ENCODE data around the gene SPTBN4. TPM values are rescaled to one million over a fixed set of nuclear protein-coding genes. Genes with fewer than 3 reads are reported as not detected.

The SPTBN4 gene
- total RNA-seq, 1 experiment from 2014 or later = 0.48 TPM

DNA sequence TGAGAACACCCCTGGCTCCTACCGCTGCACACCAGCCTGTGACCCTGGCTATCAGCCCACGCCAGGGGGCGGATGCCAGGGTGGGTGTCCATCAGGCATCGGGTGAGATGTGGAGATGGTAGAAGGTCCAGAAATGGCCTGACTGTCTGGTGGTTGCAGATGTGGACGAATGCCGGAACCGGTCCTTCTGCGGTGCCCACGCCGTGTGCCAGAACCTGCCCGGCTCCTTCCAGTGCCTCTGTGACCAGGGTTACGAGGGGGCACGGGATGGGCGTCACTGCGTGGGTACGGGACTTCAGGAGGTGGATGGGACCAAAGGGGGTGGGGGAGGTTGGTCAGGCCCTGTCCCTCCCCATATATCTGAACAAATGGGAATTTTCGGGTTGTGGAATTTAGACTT lies 150.1 kb downstream of the SPTBN4 start:
- POLR2A ChIA-PET (ENCODE audit: unreplicated experiment) = no interaction called here
- no peak overlapping the region for H3K4me3 ChIP-seq

DNA sequence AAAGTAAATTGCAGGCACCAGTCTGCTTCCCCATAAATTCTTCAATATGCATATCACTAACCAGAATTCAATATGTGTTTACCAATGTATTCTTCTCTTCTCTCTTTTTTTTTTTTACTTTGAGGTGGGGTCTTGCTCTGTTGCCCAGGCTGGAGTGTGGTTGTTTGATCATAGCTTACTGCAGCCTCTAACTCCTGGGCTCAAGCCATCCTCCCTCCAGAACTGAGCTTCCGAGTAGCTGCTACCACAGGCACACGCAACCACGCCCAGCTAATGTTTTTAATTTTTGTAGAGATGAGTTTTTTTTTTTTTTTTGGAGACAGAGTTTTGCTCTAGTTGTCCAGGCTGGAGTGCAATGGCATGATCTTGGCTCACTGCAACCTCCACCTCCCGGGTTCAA lies 151.2 kb downstream of the SPTBN4 start:
- Histone ChIP-seq H3F3A (ENCODE audit: insufficient read depth, low read depth) (peaks cover 40% of the 10 kb centered on the region; the same call in 1 of the 2 replicates), H3K27ac (no peak overlapping the region), H4K20me1 (ENCODE audit: insufficient read depth) (no peaks in the 10 kb centered on the region), H3K27me3 (ENCODE audit: insufficient read depth, low read depth) (no peaks in the 10 kb centered on the region), H3K4me2 (no peak overlapping the region), H3K36me3 (ENCODE audit: low read depth) (peaks cover 9% of the 10 kb centered on the region), H3K79me2 (ENCODE audit: low read depth) (no peaks in the 10 kb centered on the region), H3K9me3 (ENCODE audit: insufficient read depth, low read depth) (no peaks in the 10 kb centered on the region), H2AFZ (no peak overlapping the region), H3K4me1 (replicated peaks; ENCODE audit: insufficient read depth) (peaks cover 14% of the 10 kb centered on the region), H3K9me2 (ENCODE audit: insufficient read depth) (no peaks in the 10 kb centered on the region), H3K4me3 (no peak overlapping the region)
- no TSS peak for BruUV-seq (replicated peaks)
- CTCF ChIA-PET = interaction anchor here (0.6 to 0.7 kb wide), 2 partner anchors 20 to 350 kb away, joined by 3 read pairs; no protein-coding TSS in a partner anchor
- POLR2A ChIA-PET (ENCODE audit: unreplicated experiment) = no interaction called here
- no peak for DNase-seq
- intact Hi-C loops (cut with micrococcal nuclease; ENCODE audit: unreplicated experiment) = no loop called here
- TF ChIP-seq, protein P1, sequence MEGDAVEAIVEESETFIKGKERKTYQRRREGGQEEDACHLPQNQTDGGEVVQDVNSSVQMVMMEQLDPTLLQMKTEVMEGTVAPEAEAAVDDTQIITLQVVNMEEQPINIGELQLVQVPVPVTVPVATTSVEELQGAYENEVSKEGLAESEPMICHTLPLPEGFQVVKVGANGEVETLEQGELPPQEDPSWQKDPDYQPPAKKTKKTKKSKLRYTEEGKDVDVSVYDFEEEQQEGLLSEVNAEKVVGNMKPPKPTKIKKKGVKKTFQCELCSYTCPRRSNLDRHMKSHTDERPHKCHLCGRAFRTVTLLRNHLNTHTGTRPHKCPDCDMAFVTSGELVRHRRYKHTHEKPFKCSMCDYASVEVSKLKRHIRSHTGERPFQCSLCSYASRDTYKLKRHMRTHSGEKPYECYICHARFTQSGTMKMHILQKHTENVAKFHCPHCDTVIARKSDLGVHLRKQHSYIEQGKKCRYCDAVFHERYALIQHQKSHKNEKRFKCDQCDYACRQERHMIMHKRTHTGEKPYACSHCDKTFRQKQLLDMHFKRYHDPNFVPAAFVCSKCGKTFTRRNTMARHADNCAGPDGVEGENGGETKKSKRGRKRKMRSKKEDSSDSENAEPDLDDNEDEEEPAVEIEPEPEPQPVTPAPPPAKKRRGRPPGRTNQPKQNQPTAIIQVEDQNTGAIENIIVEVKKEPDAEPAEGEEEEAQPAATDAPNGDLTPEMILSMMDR (conservative IDR thresholded peaks at IDR 0.05) = no peak
- no peak for TF ChIP-seq EZH2 (IDR thresholded peaks at IDR 0.05; ENCODE audit: low read depth)

More for the DNA sequence above, 150.1 kb downstream of the SPTBN4 start:
- TF ChIP-seq EZH2 (IDR thresholded peaks at IDR 0.05; ENCODE audit: low read depth) = no peak
- TF ChIP-seq, protein P1 (conservative IDR thresholded peaks at IDR 0.05) = no peak
- no peak for DNase-seq
- no peak overlapping the region for H3K4me2 ChIP-seq
- intact Hi-C loops (cut with micrococcal nuclease; ENCODE audit: unreplicated experiment) = no loop called here
- H3K9me3 ChIP-seq (ENCODE audit: insufficient read depth, low read depth) = no peaks in the 10 kb centered on the region
- H4K20me1 ChIP-seq (ENCODE audit: insufficient read depth) = no peaks in the 10 kb centered on the region
- peaks cover 14% of the 10 kb centered on the region for H3K4me1 ChIP-seq (replicated peaks; ENCODE audit: insufficient read depth)
- no peak overlapping the region for H3K27ac ChIP-seq
- no peaks in the 10 kb centered on the region for H3K79me2 ChIP-seq (ENCODE audit: low read depth)
- CTCF ChIA-PET = no interaction called here
- no peaks in the 10 kb centered on the region for H3K27me3 ChIP-seq (ENCODE audit: insufficient read depth, low read depth)
- H3K36me3 ChIP-seq (ENCODE audit: low read depth) = peaks cover 9% of the 10 kb centered on the region
- peaks cover 40% of the 10 kb centered on the region; the same call in 1 of the 2 replicates for H3F3A ChIP-seq (ENCODE audit: insufficient read depth, low read depth)
- no TSS peak for BruUV-seq (replicated peaks)
- H3K9me2 ChIP-seq (ENCODE audit: insufficient read depth) = no peaks in the 10 kb centered on the region
- no peak overlapping the region for H2AFZ ChIP-seq

DNA sequence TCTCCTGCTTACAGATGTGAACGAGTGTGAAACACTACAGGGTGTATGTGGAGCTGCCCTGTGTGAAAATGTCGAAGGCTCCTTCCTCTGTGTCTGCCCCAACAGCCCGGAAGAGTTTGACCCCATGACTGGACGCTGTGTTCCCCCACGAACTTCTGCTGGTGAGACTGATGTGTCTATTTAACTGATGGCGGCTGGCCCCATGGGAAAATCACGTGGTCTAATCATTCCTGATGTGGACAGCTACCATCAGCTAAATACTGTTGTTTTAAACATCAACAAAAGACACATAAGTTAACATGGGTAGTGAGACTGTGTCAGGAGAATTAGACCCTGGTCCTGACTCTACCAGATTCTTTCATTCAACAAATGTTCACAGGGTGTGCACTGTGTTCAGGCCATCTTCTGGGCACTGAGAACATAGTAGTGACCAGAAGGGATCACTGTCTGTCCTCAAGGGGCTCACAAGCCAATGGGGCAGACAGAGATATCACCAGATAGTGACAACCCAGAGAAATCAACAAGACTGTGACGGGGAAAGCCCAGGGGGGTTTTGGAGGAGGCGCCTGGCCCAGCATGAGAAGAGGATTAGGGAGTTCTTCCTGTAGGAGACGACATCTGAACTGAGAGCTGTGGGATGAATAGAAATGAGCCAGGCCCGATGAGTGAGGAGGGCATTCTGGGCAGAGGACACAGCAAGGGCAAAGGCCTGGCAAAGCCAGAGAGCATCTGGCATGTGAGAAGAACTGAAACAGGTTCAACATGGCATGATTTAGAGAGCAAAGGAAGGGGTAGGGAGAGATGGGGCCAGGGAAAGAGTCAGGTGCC lies 152.7 kb downstream of the SPTBN4 start:
- TF ChIP-seq EZH2 (IDR thresholded peaks at IDR 0.05; ENCODE audit: low read depth) = no peak
- TF ChIP-seq, protein P1 (conservative IDR thresholded peaks at IDR 0.05) = no peak

More for the DNA sequence above, 152.7 kb downstream of the SPTBN4 start:
- no peaks in the 10 kb centered on the region for H3K9me3 ChIP-seq (ENCODE audit: insufficient read depth, low read depth)
- H3K4me3 ChIP-seq = no peak overlapping the region
- no peaks in the 10 kb centered on the region for H4K20me1 ChIP-seq (ENCODE audit: insufficient read depth)
- peaks cover 34% of the 10 kb centered on the region; the same call in 1 of the 2 replicates for H3F3A ChIP-seq (ENCODE audit: insufficient read depth, low read depth)
- ChIA-PET POLR2A (ENCODE audit: unreplicated experiment) (no interaction called here), CTCF (no interaction called here)
- no peaks in the 10 kb centered on the region for H3K9me2 ChIP-seq (ENCODE audit: insufficient read depth)
- H3K27ac ChIP-seq = no peak overlapping the region
- no peaks in the 10 kb centered on the region for H3K27me3 ChIP-seq (ENCODE audit: insufficient read depth, low read depth)
- no peak overlapping the region for H3K4me2 ChIP-seq
- H3K4me1 ChIP-seq (replicated peaks; ENCODE audit: insufficient read depth) = peaks cover 14% of the 10 kb centered on the region
- intact Hi-C loops (cut with micrococcal nuclease; ENCODE audit: unreplicated experiment) = no loop called here
- H3K79me2 ChIP-seq (ENCODE audit: low read depth) = no peaks in the 10 kb centered on the region
- H2AFZ ChIP-seq = no peak overlapping the region
- DNase-seq = no peak
- H3K36me3 ChIP-seq (ENCODE audit: low read depth) = peaks cover 9% of the 10 kb centered on the region
- no TSS peak for BruUV-seq (replicated peaks)

Measured in PC-9 (cell line).